Neural cell (in vitro differentiated cells): ENCODE data around the gene ATP6AP2. TPM values are rescaled to one million over a fixed set of nuclear protein-coding genes. Genes with fewer than 3 reads are reported as not detected.

Source experiments
- H2AFZ ChIP-seq: fragments of 200-600, 300-800 bp; sonication (generic), shearing (Covaris generic); 2 replicates; pipeline ENCODE4 v1.6.0; 2014; ENCODE audit warnings: low read depth, mild to moderate bottlenecking, antibody characterized with exemption, low read length, moderate library complexity
- H3F3A ChIP-seq: fragments of 200-600 bp; shearing (Covaris generic); 2 replicates; pipeline ENCODE4 v1.6.1; 2016; ENCODE audit warnings: mild to moderate bottlenecking, moderate library complexity, mixed read lengths, antibody characterized with exemption, low read length; ENCODE audit not compliant: insufficient read depth, poor library complexity, severe bottlenecking
- H3K27ac ChIP-seq: fragments of 200-600, 300-800 bp; sonication (generic), shearing (Covaris generic); 2 replicates; pipeline ENCODE4 v1.5.1; 2014; ENCODE audit warnings: mild to moderate bottlenecking, low read length, moderate library complexity
- H3K27me3 ChIP-seq: fragments of 300-800, 200-600 bp; sonication (generic), shearing (Covaris generic); 2 replicates; pipeline ENCODE4 v1.6.0; 2014; ENCODE audit warnings: mild to moderate bottlenecking, low read depth, low read length, moderate library complexity; ENCODE audit not compliant: insufficient read depth
- H3K36me3 ChIP-seq: fragments of 300-800, 200-600 bp; sonication (generic), shearing (Covaris generic); 2 replicates; pipeline ENCODE4 v1.5.1; 2014; ENCODE audit warnings: mild to moderate bottlenecking, antibody characterized with exemption, low read length, moderate library complexity; ENCODE audit not compliant: insufficient read depth
- H3K4me2 ChIP-seq: fragments of 300-800, 200-600 bp; sonication (generic), shearing (Covaris generic); 2 replicates; pipeline ENCODE4 v1.6.0; 2014; ENCODE audit warnings: mild to moderate bottlenecking, low read length
- H3K4me3 ChIP-seq: fragments of 300-800, 200-600 bp; sonication (generic), shearing (Covaris generic); 2 replicates; pipeline ENCODE4 v1.5.1; 2014; ENCODE audit warnings: mild to moderate bottlenecking, low read length, moderate library complexity
- H3K79me2 ChIP-seq: fragments of 200-600 bp; shearing (Covaris generic); replicated peaks from 2 replicates; pipeline ENCODE4 v1.6.0; 2014; ENCODE audit warnings: mild to moderate bottlenecking, low read length, moderate library complexity; ENCODE audit not compliant: insufficient read depth
- H3K9ac ChIP-seq: fragments of 300-800, 200-600 bp; sonication (generic), shearing (Covaris generic); 2 replicates; pipeline ENCODE4 v1.6.1; 2016; ENCODE audit warnings: mild to moderate bottlenecking, low read length, mixed read lengths
- H3K9me2 ChIP-seq: fragments of 200-600 bp; shearing (Covaris generic); 2 replicates; pipeline ENCODE4 v1.6.1; 2016; ENCODE audit warnings: mild to moderate bottlenecking, low read length, mixed read lengths; ENCODE audit not compliant: insufficient read depth
- H3K9me3 ChIP-seq: fragments of 200-600, 300-800 bp; sonication (generic), shearing (Covaris generic); 2 replicates; pipeline ENCODE4 v1.6.1; 2016; ENCODE audit warnings: mild to moderate bottlenecking, mixed run types, low read length, moderate library complexity, mixed read lengths
- H4K20me1 ChIP-seq: fragments of 200-600 bp; shearing (Covaris generic); 2 replicates; pipeline ENCODE4 v1.6.1; 2016; ENCODE audit warnings: mild to moderate bottlenecking, mixed run types; ENCODE audit not compliant: insufficient read depth
- EP300 ChIP-seq: fragments of 450-650 bp; conservative IDR thresholded peaks from 2 replicates; pipeline ENCODE4 v1.6.1; 2014; ENCODE audit warnings: antibody characterized with exemption, mild to moderate bottlenecking, moderate library complexity; ENCODE audit not compliant: poor library complexity, severe bottlenecking
- EZH2 ChIP-seq: fragments of 200-600, 300-800 bp; shearing (Covaris generic), sonication (generic); IDR thresholded peaks from 2 replicates; pipeline ENCODE4 v1.6.1; 2014; ENCODE audit warnings: antibody characterized with exemption, low read length, borderline replicate concordance, mild to moderate bottlenecking; ENCODE audit not compliant: insufficient read depth, poor library complexity, severe bottlenecking
- MXI1 ChIP-seq: fragments of 450-650 bp; conservative IDR thresholded peaks from 2 replicates; pipeline ENCODE4 v1.6.1; 2014; ENCODE audit warnings: antibody characterized with exemption, mild to moderate bottlenecking; ENCODE audit not compliant: poor library complexity, severe bottlenecking
- POLR2AphosphoS5 ChIP-seq: IDR thresholded peaks from 2 replicates; pipeline ENCODE4 v1.6.1; 2012
- RAD21 ChIP-seq: fragments of 450-650 bp; conservative IDR thresholded peaks from 2 replicates; pipeline ENCODE4 v1.6.1; 2014; ENCODE audit warnings: antibody characterized with exemption, mild to moderate bottlenecking, moderate library complexity
- SMC3 ChIP-seq: fragments of 450-650 bp; conservative IDR thresholded peaks from 2 replicates; pipeline ENCODE4 v1.6.1; 2014; ENCODE audit warnings: antibody characterized with exemption, mild to moderate bottlenecking, moderate library complexity; ENCODE audit not compliant: poor library complexity
- TAF1 ChIP-seq: IDR thresholded peaks from 2 replicates; pipeline ENCODE4 v1.6.1; 2012; ENCODE audit warnings: low read depth
- polyA minus RNA-seq: library from RNA; depleted of rRNA, polyadenylated mRNA; stranded (reverse); fragments of >200 nt; gene quantifications from 2 replicates; pipeline ENCODE4 v1.2.3, GENCODE V29; 2014
- polyA plus RNA-seq: library from polyadenylated mRNA; depleted of rRNA; stranded (reverse); fragments of >200 nt; gene quantifications from 2 replicates; pipeline ENCODE4 v1.2.3, GENCODE V29; 2014
- TF ChIP-seq, protein P1 (sequence below): IDR thresholded peaks from 2 replicates; pipeline ENCODE4 v1.6.1; 2012; ENCODE audit warnings: borderline replicate concordance
- TF ChIP-seq, protein P2 (sequence below): fragments of 450-650 bp; IDR thresholded peaks from 2 replicates; pipeline ENCODE4 v1.5.1; 2014; ENCODE audit warnings: antibody characterized with exemption, mild to moderate bottlenecking, moderate library complexity; ENCODE audit not compliant: poor library complexity, severe bottlenecking

Gene ATP6AP2
- polyA plus RNA-seq, result 203 and 236 TPM in 2 replicates
- 100 and 102 TPM in 2 replicates for polyA minus RNA-seq

GRCh38 chrX:40580537-40581335 lies at the start of gene ATP6AP2:
Gene ATP6AP2 (plus strand): TSS chrX:40580970. CDS start chrX:40581066, 96 bp downstream.
- Histone ChIP-seq H3K4me2 (peak within 1 kb of the TSS; percentile 51), H4K20me1 (no peaks in the 10 kb centered on the region), H3K4me3 (peak within 1 kb of the TSS; percentile 72), H3K9me2 (no peaks in the 10 kb centered on the region), H3F3A (no peaks in the 10 kb centered on the region), H3K79me2 (peaks cover 14% of the 10 kb centered on the region), H3K9me3 (no peaks in the 10 kb centered on the region), H3K27ac (peak within 1 kb of the TSS; percentile 78), H3K36me3 (no peaks in the 10 kb centered on the region), H2AFZ (no peak within 1 kb of the TSS), H3K9ac (peak within 1 kb of the TSS; percentile 74), H3K27me3 (no peaks in the 10 kb centered on the region)
- TF ChIP-seq RAD21 (peak; percentile 22), TAF1 (peak; percentile 82), SMC3 (no peak), MXI1 (peak; percentile 58), POLR2AphosphoS5 (peak; percentile 90), EP300 (peak; percentile 18), EZH2 (no peak)
- TF ChIP-seq, protein P1, sequence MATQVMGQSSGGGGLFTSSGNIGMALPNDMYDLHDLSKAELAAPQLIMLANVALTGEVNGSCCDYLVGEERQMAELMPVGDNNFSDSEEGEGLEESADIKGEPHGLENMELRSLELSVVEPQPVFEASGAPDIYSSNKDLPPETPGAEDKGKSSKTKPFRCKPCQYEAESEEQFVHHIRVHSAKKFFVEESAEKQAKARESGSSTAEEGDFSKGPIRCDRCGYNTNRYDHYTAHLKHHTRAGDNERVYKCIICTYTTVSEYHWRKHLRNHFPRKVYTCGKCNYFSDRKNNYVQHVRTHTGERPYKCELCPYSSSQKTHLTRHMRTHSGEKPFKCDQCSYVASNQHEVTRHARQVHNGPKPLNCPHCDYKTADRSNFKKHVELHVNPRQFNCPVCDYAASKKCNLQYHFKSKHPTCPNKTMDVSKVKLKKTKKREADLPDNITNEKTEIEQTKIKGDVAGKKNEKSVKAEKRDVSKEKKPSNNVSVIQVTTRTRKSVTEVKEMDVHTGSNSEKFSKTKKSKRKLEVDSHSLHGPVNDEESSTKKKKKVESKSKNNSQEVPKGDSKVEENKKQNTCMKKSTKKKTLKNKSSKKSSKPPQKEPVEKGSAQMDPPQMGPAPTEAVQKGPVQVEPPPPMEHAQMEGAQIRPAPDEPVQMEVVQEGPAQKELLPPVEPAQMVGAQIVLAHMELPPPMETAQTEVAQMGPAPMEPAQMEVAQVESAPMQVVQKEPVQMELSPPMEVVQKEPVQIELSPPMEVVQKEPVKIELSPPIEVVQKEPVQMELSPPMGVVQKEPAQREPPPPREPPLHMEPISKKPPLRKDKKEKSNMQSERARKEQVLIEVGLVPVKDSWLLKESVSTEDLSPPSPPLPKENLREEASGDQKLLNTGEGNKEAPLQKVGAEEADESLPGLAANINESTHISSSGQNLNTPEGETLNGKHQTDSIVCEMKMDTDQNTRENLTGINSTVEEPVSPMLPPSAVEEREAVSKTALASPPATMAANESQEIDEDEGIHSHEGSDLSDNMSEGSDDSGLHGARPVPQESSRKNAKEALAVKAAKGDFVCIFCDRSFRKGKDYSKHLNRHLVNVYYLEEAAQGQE, result peak; percentile 43
- TF ChIP-seq, protein P2, sequence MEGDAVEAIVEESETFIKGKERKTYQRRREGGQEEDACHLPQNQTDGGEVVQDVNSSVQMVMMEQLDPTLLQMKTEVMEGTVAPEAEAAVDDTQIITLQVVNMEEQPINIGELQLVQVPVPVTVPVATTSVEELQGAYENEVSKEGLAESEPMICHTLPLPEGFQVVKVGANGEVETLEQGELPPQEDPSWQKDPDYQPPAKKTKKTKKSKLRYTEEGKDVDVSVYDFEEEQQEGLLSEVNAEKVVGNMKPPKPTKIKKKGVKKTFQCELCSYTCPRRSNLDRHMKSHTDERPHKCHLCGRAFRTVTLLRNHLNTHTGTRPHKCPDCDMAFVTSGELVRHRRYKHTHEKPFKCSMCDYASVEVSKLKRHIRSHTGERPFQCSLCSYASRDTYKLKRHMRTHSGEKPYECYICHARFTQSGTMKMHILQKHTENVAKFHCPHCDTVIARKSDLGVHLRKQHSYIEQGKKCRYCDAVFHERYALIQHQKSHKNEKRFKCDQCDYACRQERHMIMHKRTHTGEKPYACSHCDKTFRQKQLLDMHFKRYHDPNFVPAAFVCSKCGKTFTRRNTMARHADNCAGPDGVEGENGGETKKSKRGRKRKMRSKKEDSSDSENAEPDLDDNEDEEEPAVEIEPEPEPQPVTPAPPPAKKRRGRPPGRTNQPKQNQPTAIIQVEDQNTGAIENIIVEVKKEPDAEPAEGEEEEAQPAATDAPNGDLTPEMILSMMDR, result no peak

DNA sequence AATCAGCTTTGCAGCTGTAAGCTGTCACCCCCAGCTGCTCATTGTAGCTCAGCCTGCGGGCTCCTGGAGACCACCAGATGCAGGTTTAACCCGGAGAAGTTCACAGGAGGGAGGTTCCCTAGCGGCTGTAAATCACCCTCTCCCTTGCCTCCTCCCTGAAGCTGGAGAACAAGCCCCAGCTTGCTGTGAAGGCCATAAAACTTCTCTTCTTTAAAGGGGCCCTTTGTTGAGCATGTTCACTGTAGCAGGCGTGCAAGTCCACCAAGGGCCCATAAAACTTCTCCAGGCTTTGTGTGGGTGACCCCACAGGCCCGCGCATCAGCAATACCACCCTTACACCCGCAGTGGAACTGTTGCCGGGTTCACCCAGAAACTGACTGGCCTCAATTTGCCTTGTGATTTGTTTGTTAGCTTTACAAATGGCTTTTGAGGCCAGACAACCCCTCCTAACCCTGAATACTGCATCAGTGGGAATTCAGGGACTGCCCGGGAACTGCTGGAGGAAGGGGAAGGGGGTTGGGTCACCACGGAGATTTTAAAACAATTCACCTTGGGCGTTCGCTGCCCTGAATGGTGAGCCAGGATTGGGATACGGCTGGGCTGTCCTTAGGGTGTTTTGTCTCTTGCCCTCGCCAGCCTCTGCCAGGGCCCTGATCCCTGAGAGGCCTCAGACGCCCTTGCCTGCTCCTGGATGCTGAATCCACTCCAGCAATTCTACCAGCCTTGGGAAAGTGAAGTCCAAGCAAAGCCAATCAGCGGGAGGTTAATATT lies 49.5 kb upstream of the ATP6AP2 start:
- H3K4me2 ChIP-seq, result no peak overlapping the region
- no peaks in the 10 kb centered on the region for H3K79me2 ChIP-seq
- H3K9me3 ChIP-seq, result no peaks in the 10 kb centered on the region
- no peaks in the 10 kb centered on the region for H4K20me1 ChIP-seq
- TF ChIP-seq, protein P1, result no peak
- TF ChIP-seq EP300, result no peak
- TF ChIP-seq RAD21, result no peak
- no peak for TF ChIP-seq TAF1
- no peak for TF ChIP-seq MXI1
- TF ChIP-seq, protein P2, result no peak
- no peak for TF ChIP-seq EZH2
- no peak for TF ChIP-seq SMC3
- TF ChIP-seq POLR2AphosphoS5, result no peak
- no peak overlapping the region for H3K4me3 ChIP-seq
- no peaks in the 10 kb centered on the region for H3F3A ChIP-seq
- no peaks in the 10 kb centered on the region for H3K9me2 ChIP-seq
- H3K36me3 ChIP-seq, result no peaks in the 10 kb centered on the region
- H2AFZ ChIP-seq, result no peak overlapping the region
- H3K27me3 ChIP-seq, result no peaks in the 10 kb centered on the region
- no peak overlapping the region for H3K9ac ChIP-seq
- no peak overlapping the region for H3K27ac ChIP-seq
